ENCODE data around the gene SPOCK1. TPM values are rescaled to one million over a fixed set of nuclear protein-coding genes. Genes with fewer than 3 reads are reported as not detected.
A peak's percentile ranks its signal among the peaks of the same experiment; 100 is the strongest.

Gene SPOCK1
- total RNA-seq, 1 donor from 2014 or later: 3.7 TPM

- no peaks in the 10 kb centered on the region for H3K9me3 ChIP-seq (ENCODE audit: control insufficient read depth in 3 of 3, low read length in 3 of 3)
- H3K27ac ChIP-seq (ENCODE audit: low read depth, low read length): no peak overlapping the region
- H3K4me3 ChIP-seq (ENCODE audit: low read length in 3 of 3): no peak overlapping the region
- H3K36me3 ChIP-seq (ENCODE audit: control insufficient read depth in 3 of 3, insufficient read depth in 3 of 3, low read length in 3 of 3): no peaks in the 10 kb centered on the region
- H3K27me3 ChIP-seq (ENCODE audit: control insufficient read depth in 3 of 3, insufficient read depth in 3 of 3, low read length in 3 of 3): peaks cover 0 to 2% (median 0%) of the 10 kb centered on the region in 3 donors
- peaks cover 0 to 4% (median 3%) of the 10 kb centered on the region in 3 donors for H3K4me1 ChIP-seq (ENCODE audit: control insufficient read depth in 3 of 3, insufficient read depth in 3 of 3, low read length in 3 of 3)
- no peak overlapping the region for H3K9ac ChIP-seq (ENCODE audit: low read depth in 1 of 3, low read length in 3 of 3)
Measured at GRCh38 chr5:137082951-137083350, 416.2 kb downstream of the SPOCK1 start.

- Histone ChIP-seq H3K9me3 (ENCODE audit: control insufficient read depth in 3 of 3, low read length in 3 of 3) (no peaks in the 10 kb centered on the region), H3K36me3 (ENCODE audit: control insufficient read depth in 3 of 3, insufficient read depth in 3 of 3, low read length in 3 of 3) (no peaks in the 10 kb centered on the region), H3K9ac (ENCODE audit: low read depth in 1 of 3, low read length in 3 of 3) (no peak overlapping the region), H3K4me3 (ENCODE audit: low read length in 3 of 3) (no peak overlapping the region), H3K27ac (ENCODE audit: low read depth, low read length) (no peak overlapping the region), H3K4me1 (ENCODE audit: control insufficient read depth in 3 of 3, insufficient read depth in 3 of 3, low read length in 3 of 3) (peaks cover 0 to 8% (median 5%) of the 10 kb centered on the region in 3 donors), H3K27me3 (ENCODE audit: control insufficient read depth in 3 of 3, insufficient read depth in 3 of 3, low read length in 3 of 3) (no peaks in the 10 kb centered on the region)
Measured at GRCh38 chr5:137078171-137078665, 420.9 kb downstream of the SPOCK1 start.

GRCh38 chr5:137075163-137075970 lies 423.8 kb downstream of the SPOCK1 start:
- Histone ChIP-seq H3K27ac (ENCODE audit: low read depth, low read length) (no peak overlapping the region), H3K27me3 (ENCODE audit: control insufficient read depth in 3 of 3, insufficient read depth in 3 of 3, low read length in 3 of 3) (no peaks in the 10 kb centered on the region), H3K9ac (ENCODE audit: low read depth in 1 of 3, low read length in 3 of 3) (no peak overlapping the region), H3K36me3 (ENCODE audit: control insufficient read depth in 3 of 3, insufficient read depth in 3 of 3, low read length in 3 of 3) (no peaks in the 10 kb centered on the region), H3K4me3 (ENCODE audit: low read length in 3 of 3) (no peak overlapping the region), H3K9me3 (ENCODE audit: control insufficient read depth in 3 of 3, low read length in 3 of 3) (no peaks in the 10 kb centered on the region), H3K4me1 (ENCODE audit: control insufficient read depth in 3 of 3, insufficient read depth in 3 of 3, low read length in 3 of 3) (peaks cover 0 to 8% (median 5%) of the 10 kb centered on the region in 3 donors)

GRCh38 chr5:137073189-137073588 lies 425.9 kb downstream of the SPOCK1 start:
- no peaks in the 10 kb centered on the region for H3K27me3 ChIP-seq (ENCODE audit: control insufficient read depth in 3 of 3, insufficient read depth in 3 of 3, low read length in 3 of 3)
- no peaks in the 10 kb centered on the region for H3K9me3 ChIP-seq (ENCODE audit: control insufficient read depth in 3 of 3, low read length in 3 of 3)
- peak overlapping the region; percentile 45 for H3K27ac ChIP-seq (ENCODE audit: low read depth, low read length)
- H3K36me3 ChIP-seq (ENCODE audit: control insufficient read depth in 3 of 3, insufficient read depth in 3 of 3, low read length in 3 of 3): no peaks in the 10 kb centered on the region
- no peak overlapping the region for H3K4me3 ChIP-seq (ENCODE audit: low read length in 3 of 3)
- no peak overlapping the region for H3K9ac ChIP-seq (ENCODE audit: low read depth in 1 of 3, low read length in 3 of 3)
- peaks cover 0 to 7% (median 4%) of the 10 kb centered on the region in 3 donors for H3K4me1 ChIP-seq (ENCODE audit: control insufficient read depth in 3 of 3, insufficient read depth in 3 of 3, low read length in 3 of 3)

- no peak overlapping the region for H3K4me3 ChIP-seq (ENCODE audit: low read length in 3 of 3)
- no peaks in the 10 kb centered on the region for H3K9me3 ChIP-seq (ENCODE audit: control insufficient read depth in 3 of 3, low read length in 3 of 3)
- H3K36me3 ChIP-seq (ENCODE audit: control insufficient read depth in 3 of 3, insufficient read depth in 3 of 3, low read length in 3 of 3): no peaks in the 10 kb centered on the region
- H3K4me1 ChIP-seq (ENCODE audit: control insufficient read depth in 3 of 3, insufficient read depth in 3 of 3, low read length in 3 of 3): peaks cover 0 to 3% (median 0%) of the 10 kb centered on the region in 3 donors
- H3K9ac ChIP-seq (ENCODE audit: low read depth in 1 of 3, low read length in 3 of 3): no peak overlapping the region
- no peaks in the 10 kb centered on the region for H3K27me3 ChIP-seq (ENCODE audit: control insufficient read depth in 3 of 3, insufficient read depth in 3 of 3, low read length in 3 of 3)
- peak overlapping the region; percentile 45 for H3K27ac ChIP-seq (ENCODE audit: low read depth, low read length)
Measured at GRCh38 chr5:137072361-137073115, 426.6 kb downstream of the SPOCK1 start.

GRCh38 chr5:137071931-137072330 lies 427.2 kb downstream of the SPOCK1 start:
- Histone ChIP-seq H3K9me3 (ENCODE audit: control insufficient read depth in 3 of 3, low read length in 3 of 3) (no peaks in the 10 kb centered on the region), H3K27ac (ENCODE audit: low read depth, low read length) (peak overlapping the region; percentile 21), H3K27me3 (ENCODE audit: control insufficient read depth in 3 of 3, insufficient read depth in 3 of 3, low read length in 3 of 3) (no peaks in the 10 kb centered on the region), H3K36me3 (ENCODE audit: control insufficient read depth in 3 of 3, insufficient read depth in 3 of 3, low read length in 3 of 3) (no peaks in the 10 kb centered on the region), H3K4me1 (ENCODE audit: control insufficient read depth in 3 of 3, insufficient read depth in 3 of 3, low read length in 3 of 3) (peaks cover 0 to 3% (median 0%) of the 10 kb centered on the region in 3 donors), H3K4me3 (ENCODE audit: low read length in 3 of 3) (no peak overlapping the region), H3K9ac (ENCODE audit: low read depth in 1 of 3, low read length in 3 of 3) (no peak overlapping the region)

GRCh38 chr5:137071526-137071925 lies 427.6 kb downstream of the SPOCK1 start:
- Histone ChIP-seq H3K36me3 (ENCODE audit: control insufficient read depth in 3 of 3, insufficient read depth in 3 of 3, low read length in 3 of 3) (no peaks in the 10 kb centered on the region), H3K27me3 (ENCODE audit: control insufficient read depth in 3 of 3, insufficient read depth in 3 of 3, low read length in 3 of 3) (no peaks in the 10 kb centered on the region), H3K9ac (ENCODE audit: low read depth in 1 of 3, low read length in 3 of 3) (no peak overlapping the region), H3K27ac (ENCODE audit: low read depth, low read length) (peak overlapping the region; percentile 21), H3K4me1 (ENCODE audit: control insufficient read depth in 3 of 3, insufficient read depth in 3 of 3, low read length in 3 of 3) (peaks cover 0 to 3% (median 0%) of the 10 kb centered on the region in 3 donors), H3K9me3 (ENCODE audit: control insufficient read depth in 3 of 3, low read length in 3 of 3) (no peaks in the 10 kb centered on the region), H3K4me3 (ENCODE audit: low read length in 3 of 3) (no peak overlapping the region)

GRCh38 chr5:137070521-137070920 lies 428.6 kb downstream of the SPOCK1 start:
- Histone ChIP-seq H3K4me1 (ENCODE audit: control insufficient read depth in 3 of 3, insufficient read depth in 3 of 3, low read length in 3 of 3) (peaks cover 0 to 2% (median 0%) of the 10 kb centered on the region in 3 donors), H3K27ac (ENCODE audit: low read depth, low read length) (no peak overlapping the region), H3K4me3 (ENCODE audit: low read length in 3 of 3) (no peak overlapping the region), H3K27me3 (ENCODE audit: control insufficient read depth in 3 of 3, insufficient read depth in 3 of 3, low read length in 3 of 3) (no peaks in the 10 kb centered on the region), H3K36me3 (ENCODE audit: control insufficient read depth in 3 of 3, insufficient read depth in 3 of 3, low read length in 3 of 3) (no peaks in the 10 kb centered on the region), H3K9ac (ENCODE audit: low read depth in 1 of 3, low read length in 3 of 3) (no peak overlapping the region), H3K9me3 (ENCODE audit: control insufficient read depth in 3 of 3, low read length in 3 of 3) (no peaks in the 10 kb centered on the region)

- no peak overlapping the region for H3K27ac ChIP-seq (ENCODE audit: low read depth, low read length)
- H3K36me3 ChIP-seq (ENCODE audit: control insufficient read depth in 3 of 3, insufficient read depth in 3 of 3, low read length in 3 of 3): no peaks in the 10 kb centered on the region
- H3K9me3 ChIP-seq (ENCODE audit: control insufficient read depth in 3 of 3, low read length in 3 of 3): no peaks in the 10 kb centered on the region
- no peak overlapping the region for H3K4me3 ChIP-seq (ENCODE audit: low read length in 3 of 3)
- no peaks in the 10 kb centered on the region for H3K4me1 ChIP-seq (ENCODE audit: control insufficient read depth in 3 of 3, insufficient read depth in 3 of 3, low read length in 3 of 3)
- no peaks in the 10 kb centered on the region for H3K27me3 ChIP-seq (ENCODE audit: control insufficient read depth in 3 of 3, insufficient read depth in 3 of 3, low read length in 3 of 3)
- H3K9ac ChIP-seq (ENCODE audit: low read depth in 1 of 3, low read length in 3 of 3): no peak overlapping the region
Measured at GRCh38 chr5:137069358-137069757, 429.8 kb downstream of the SPOCK1 start.

- Histone ChIP-seq H3K9me3 (ENCODE audit: control insufficient read depth in 3 of 3, low read length in 3 of 3) (no peaks in the 10 kb centered on the region), H3K27me3 (ENCODE audit: control insufficient read depth in 3 of 3, insufficient read depth in 3 of 3, low read length in 3 of 3) (no peaks in the 10 kb centered on the region), H3K4me1 (ENCODE audit: control insufficient read depth in 3 of 3, insufficient read depth in 3 of 3, low read length in 3 of 3) (no peaks in the 10 kb centered on the region), H3K27ac (ENCODE audit: low read depth, low read length) (no peak overlapping the region), H3K9ac (ENCODE audit: low read depth in 1 of 3, low read length in 3 of 3) (no peak overlapping the region), H3K36me3 (ENCODE audit: control insufficient read depth in 3 of 3, insufficient read depth in 3 of 3, low read length in 3 of 3) (no peaks in the 10 kb centered on the region), H3K4me3 (ENCODE audit: low read length in 3 of 3) (no peak overlapping the region)
Measured at GRCh38 chr5:137061382-137061781, 437.7 kb downstream of the SPOCK1 start.
